Neural cell (in vitro differentiated cells): ENCODE measurements around the gene PTPRN2.

Experiments
- EP300 ChIP-seq: fragments of 450-650 bp; conservative IDR thresholded peaks from 2 replicates; pipeline ENCODE4 v1.6.1; 2014; ENCODE audit warnings: antibody characterized with exemption, mild to moderate bottlenecking, moderate library complexity; ENCODE audit not compliant: poor library complexity, severe bottlenecking
- EZH2 ChIP-seq: fragments of 200-600, 300-800 bp; shearing (Covaris generic), sonication (generic); IDR thresholded peaks from 2 replicates; pipeline ENCODE4 v1.6.1; 2014; ENCODE audit warnings: antibody characterized with exemption, low read length, borderline replicate concordance, mild to moderate bottlenecking; ENCODE audit not compliant: insufficient read depth, poor library complexity, severe bottlenecking
- MXI1 ChIP-seq: fragments of 450-650 bp; conservative IDR thresholded peaks from 2 replicates; pipeline ENCODE4 v1.6.1; 2014; ENCODE audit warnings: antibody characterized with exemption, mild to moderate bottlenecking; ENCODE audit not compliant: poor library complexity, severe bottlenecking
- POLR2AphosphoS5 ChIP-seq: IDR thresholded peaks from 2 replicates; pipeline ENCODE4 v1.6.1; 2012
- SMC3 ChIP-seq: fragments of 450-650 bp; conservative IDR thresholded peaks from 2 replicates; pipeline ENCODE4 v1.6.1; 2014; ENCODE audit warnings: antibody characterized with exemption, mild to moderate bottlenecking, moderate library complexity; ENCODE audit not compliant: poor library complexity
- TAF1 ChIP-seq: IDR thresholded peaks from 2 replicates; pipeline ENCODE4 v1.6.1; 2012; ENCODE audit warnings: low read depth
- TF ChIP-seq, protein P1 (sequence below): fragments of 450-650 bp; IDR thresholded peaks from 2 replicates; pipeline ENCODE4 v1.5.1; 2014; ENCODE audit warnings: antibody characterized with exemption, mild to moderate bottlenecking, moderate library complexity; ENCODE audit not compliant: poor library complexity, severe bottlenecking
- TF ChIP-seq, protein P2 (sequence below): IDR thresholded peaks from 2 replicates; pipeline ENCODE4 v1.6.1; 2012; ENCODE audit warnings: borderline replicate concordance

DNA sequence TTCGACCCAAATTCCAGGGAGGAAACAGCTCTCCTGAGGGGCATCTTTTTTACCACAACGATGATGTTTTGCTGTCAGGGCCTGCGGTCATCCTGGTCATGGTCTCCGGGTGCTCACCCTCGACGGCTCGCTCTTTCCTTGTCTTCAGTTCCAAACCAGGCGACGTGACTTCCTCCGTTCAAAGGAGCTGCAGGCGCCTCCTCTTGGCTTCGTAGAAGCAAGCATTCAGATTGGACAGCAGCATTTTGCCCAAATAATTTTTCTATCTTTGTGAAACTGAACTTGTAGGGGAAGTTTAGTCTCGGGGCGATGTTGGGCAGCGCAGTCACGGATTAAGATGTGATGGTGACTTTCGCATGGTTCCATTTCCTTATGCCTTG, 1042.0 kb downstream of the PTPRN2 start:
- TF ChIP-seq, protein P1, sequence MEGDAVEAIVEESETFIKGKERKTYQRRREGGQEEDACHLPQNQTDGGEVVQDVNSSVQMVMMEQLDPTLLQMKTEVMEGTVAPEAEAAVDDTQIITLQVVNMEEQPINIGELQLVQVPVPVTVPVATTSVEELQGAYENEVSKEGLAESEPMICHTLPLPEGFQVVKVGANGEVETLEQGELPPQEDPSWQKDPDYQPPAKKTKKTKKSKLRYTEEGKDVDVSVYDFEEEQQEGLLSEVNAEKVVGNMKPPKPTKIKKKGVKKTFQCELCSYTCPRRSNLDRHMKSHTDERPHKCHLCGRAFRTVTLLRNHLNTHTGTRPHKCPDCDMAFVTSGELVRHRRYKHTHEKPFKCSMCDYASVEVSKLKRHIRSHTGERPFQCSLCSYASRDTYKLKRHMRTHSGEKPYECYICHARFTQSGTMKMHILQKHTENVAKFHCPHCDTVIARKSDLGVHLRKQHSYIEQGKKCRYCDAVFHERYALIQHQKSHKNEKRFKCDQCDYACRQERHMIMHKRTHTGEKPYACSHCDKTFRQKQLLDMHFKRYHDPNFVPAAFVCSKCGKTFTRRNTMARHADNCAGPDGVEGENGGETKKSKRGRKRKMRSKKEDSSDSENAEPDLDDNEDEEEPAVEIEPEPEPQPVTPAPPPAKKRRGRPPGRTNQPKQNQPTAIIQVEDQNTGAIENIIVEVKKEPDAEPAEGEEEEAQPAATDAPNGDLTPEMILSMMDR, result no peak
- TF ChIP-seq POLR2AphosphoS5, result no peak
- TF ChIP-seq, protein P2, sequence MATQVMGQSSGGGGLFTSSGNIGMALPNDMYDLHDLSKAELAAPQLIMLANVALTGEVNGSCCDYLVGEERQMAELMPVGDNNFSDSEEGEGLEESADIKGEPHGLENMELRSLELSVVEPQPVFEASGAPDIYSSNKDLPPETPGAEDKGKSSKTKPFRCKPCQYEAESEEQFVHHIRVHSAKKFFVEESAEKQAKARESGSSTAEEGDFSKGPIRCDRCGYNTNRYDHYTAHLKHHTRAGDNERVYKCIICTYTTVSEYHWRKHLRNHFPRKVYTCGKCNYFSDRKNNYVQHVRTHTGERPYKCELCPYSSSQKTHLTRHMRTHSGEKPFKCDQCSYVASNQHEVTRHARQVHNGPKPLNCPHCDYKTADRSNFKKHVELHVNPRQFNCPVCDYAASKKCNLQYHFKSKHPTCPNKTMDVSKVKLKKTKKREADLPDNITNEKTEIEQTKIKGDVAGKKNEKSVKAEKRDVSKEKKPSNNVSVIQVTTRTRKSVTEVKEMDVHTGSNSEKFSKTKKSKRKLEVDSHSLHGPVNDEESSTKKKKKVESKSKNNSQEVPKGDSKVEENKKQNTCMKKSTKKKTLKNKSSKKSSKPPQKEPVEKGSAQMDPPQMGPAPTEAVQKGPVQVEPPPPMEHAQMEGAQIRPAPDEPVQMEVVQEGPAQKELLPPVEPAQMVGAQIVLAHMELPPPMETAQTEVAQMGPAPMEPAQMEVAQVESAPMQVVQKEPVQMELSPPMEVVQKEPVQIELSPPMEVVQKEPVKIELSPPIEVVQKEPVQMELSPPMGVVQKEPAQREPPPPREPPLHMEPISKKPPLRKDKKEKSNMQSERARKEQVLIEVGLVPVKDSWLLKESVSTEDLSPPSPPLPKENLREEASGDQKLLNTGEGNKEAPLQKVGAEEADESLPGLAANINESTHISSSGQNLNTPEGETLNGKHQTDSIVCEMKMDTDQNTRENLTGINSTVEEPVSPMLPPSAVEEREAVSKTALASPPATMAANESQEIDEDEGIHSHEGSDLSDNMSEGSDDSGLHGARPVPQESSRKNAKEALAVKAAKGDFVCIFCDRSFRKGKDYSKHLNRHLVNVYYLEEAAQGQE, result no peak
- no peak for TF ChIP-seq TAF1
- no peak for TF ChIP-seq EP300
- no peak for TF ChIP-seq SMC3
- TF ChIP-seq EZH2, result no peak
- no peak for TF ChIP-seq MXI1
